GOT3 (cell line): ENCODE data around the gene SCART1.
"Not testable (repeated sequence)": the region's sequence is repeated elsewhere in the genome, so short reads cannot be mapped to it uniquely, and the experiment has no call there.

Experiments
- DNase-seq: peaks from one replicate; lab custom pipeline; 2025; ENCODE audit warnings: mixed read lengths; lab: John Stamatoyannopoulos, UW

Gene SCART1

DNA sequence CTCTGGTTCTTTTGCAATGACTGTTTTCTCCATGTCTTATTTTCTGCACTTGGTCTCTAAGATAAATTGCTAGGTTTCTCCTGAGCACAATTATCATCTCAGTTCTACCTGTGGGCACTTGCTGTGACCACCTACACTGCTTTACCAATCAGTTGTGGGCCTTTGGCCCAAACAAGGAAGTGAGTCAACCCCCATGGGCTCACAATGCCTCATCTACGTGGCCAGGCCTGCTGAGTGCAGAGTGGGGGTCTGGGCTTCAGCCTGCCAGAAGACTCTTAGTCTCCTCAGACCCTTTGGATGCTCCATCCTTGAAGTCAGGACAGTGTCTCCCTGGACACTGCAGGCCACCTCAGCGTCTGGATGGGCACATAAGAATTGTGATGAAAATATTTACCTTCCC, 20.3 kb downstream of the SCART1 start:
- no peak for DNase-seq

DNA sequence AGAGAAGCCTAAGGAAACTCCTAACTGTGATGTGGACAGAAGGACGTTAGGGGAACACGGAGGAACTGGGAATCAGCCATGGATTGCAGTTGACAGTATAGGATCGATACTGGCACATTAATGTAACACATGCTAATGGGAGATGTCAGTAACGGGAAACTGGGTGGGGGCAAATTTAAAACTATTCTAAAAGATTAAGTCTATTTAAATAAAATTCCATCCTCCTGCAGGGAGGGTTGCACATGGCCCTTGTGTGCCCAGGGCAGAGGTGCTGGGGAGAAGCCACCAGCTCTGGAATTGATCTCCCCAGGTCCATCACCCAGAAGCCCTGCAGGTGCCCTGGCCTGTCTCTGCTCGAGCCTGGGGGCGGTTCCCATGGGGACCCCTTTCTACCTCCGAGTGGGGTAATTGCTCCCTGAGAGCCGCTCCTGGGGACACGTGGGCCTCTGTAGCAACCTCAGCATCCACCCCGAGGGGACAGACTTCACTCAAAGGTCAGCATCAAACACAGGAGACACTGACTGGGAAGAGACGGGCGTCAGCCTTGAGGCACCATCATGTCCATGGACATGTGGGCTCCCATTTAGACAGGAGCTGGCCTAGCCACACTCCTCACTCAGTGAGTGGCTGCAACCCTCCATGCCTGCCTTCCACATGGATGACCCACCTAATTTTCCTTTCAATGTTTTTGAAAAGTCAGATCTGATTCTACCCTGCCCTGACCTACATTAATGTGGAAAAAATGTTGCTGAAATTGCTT, 21.1 kb downstream of the SCART1 start:
- DNase-seq, result no peak

DNA sequence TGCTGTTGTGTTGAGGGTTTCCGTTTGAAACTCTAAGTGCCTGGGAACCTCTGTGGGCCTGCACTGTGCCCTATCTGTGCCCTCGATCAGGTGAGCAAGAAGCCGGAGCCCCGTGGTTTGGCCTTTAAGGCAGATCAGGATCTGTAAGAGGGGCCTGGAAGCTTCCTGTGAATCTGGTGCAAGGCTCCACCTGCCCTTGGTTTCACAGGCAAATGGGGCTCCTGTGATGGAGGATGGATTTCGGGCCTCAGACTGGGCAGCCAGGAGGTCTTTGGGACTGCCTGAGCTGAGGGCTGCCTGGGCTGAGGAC, 21.6 kb downstream of the SCART1 start:
- DNase-seq, result no peak

DNA sequence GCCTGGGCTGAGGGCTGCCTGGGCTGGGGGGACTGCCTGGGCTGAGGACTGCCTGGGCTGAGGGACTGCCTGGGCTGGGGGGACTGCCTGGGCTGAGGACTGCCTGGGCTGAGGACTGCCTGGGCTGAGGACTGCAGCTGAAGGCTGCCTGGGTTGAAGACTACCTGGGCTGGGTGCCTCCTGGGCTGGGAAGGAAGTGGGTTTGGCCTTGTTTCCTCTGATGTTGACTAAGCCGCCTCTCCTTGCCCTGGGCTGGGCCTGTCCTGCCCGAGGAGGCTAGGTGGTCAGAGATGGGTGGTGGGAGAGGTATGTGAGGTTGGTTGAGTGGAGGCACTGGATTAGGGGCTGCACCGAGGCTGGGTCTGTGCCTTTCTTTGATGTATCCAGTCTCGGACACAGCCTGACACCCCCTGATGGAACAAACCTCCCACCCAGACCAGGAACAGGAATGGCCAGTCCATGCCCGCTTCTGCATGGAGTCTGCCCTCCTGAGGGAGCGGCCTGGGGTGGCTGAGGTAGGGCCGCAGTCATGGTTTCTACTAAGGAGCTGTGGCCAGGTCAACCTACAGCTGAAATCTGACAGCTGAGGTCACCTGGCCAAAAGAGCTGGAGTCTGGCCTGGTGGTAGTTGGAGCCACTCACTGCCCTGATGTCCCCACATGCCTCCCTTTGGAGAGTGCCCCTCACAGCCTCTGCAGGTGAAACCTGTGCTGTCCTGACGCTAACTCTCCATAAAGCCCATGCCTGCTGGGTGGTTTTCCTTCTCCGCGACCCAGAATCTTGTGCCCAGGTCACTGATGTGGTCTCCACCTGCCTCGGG, 22.3 kb downstream of the SCART1 start:
- no peak for DNase-seq

DNA sequence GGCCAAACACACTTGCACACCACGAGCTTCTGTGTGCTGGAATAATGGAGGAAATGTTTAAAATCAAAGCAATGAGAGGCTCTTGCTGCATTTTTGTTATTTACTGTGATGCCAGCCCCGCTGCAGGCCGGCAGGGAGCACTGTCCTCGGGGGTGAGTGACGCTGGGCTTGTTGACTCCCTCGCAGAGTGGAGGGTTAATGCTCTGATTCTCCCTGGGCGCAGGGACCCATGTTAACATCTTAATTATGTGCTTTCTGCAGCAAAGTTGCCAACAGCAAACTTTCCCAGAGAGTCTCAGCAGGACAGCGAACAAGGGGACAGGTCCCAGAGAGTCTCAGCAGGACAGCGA, 22.9 kb downstream of the SCART1 start:
- no peak for DNase-seq

DNA sequence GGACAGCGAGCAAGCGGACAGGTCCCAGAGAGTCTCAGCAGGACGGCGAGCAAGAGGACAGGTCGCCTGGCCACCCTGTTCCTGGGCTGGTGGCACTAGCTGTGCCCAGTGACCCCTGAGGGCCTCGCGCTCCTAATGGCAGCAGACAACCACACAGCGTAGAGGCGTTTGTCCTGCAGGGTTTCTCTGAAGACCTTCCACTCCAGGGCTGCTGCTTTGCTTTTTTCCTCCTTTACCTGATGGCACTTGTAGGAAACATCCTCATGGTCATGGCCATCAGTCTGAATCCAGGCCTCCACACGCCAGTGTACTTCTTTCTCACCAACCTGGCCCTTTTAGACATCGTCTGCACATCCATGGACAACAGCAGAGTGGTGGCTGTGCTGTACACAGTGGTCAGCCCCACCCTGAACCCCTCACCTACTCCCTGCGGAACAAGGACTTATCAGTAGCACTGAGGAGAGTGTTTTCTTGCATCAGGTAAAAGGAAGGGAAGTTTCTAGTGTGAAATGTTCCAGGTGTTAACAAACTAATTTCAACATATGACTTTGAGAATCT, 27.4 kb downstream of the SCART1 start:
- DNase-seq, result no peak

DNA sequence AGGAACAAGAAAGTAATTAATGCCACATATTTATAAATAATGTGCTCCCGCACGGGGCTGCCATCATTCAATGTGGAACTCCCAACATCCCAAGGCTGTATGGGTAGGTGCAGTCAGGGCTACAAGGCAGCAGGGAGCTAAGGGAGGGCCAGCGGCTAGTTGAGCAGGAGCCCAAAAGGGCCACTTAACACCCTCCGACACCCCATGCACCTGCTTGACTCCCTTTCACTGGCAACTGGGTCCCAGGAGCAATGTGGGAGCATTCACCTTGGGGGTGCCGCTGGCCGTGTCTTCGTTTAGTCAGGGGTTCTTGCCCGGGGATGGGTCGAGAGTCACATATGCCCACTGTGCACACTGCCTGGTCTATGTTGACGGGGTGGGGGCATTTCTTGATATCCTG, 27.9 kb downstream of the SCART1 start:
- DNase-seq, result no peak

DNA sequence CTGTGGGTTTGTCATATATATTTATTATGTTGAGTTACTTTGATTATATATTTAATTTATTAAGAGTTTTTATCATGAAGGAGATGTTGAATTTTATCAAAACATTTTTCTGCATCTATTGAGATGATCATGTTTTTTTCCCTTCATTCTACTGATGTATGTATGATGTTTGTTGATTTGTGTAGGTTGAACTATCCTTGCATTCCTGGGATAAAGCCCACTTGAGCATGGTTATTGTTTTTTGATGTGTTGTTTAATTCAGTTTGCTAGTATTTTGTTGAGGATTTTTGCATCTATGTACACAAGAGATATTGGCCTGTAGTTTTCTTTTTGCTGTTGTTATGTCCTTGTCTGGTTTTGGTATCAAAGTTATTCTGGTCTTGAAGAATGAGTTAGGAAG, 31.1 kb downstream of the SCART1 start:
- DNase-seq, result no peak

DNA sequence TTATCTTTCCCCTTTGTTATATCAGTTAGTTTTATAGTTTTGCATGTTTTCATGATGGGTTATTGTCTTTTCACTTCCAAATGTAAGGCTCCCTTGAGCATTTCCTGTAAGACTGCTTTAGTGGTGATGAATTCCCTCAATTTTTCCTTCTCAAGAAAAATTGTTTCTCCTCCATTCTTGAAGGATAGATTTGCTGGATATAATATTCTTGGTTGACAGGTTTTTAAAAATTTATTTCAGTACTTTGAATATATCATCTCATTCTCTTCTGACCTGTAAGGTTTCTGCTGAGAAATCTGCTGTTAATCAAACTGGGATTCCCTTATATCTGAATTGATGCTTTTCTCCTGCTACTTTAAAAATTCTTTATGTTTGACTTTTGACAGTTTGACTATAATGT, 33.3 kb downstream of the SCART1 start:
- DNase-seq, result no peak

DNA sequence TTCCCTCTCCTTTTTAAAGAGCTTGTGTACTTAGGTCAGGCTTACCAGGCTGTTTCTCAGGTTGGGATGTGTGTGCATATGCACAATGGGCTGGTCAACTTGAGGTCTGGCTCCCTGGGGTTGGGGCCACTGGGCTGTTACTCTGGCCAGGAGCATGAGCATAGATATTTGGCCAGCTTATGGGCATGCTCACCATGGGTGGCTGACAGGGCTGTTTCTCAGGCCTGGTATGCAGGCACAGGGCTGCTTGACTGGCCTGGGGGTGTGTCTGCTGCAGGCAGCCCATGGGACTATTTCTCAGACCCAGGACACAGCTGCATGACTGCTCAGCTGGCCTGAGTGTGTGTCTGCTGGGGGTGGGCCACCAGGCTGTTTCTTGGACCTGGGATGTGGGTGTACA, 34.6 kb downstream of the SCART1 start:
- no peak for DNase-seq

DNA sequence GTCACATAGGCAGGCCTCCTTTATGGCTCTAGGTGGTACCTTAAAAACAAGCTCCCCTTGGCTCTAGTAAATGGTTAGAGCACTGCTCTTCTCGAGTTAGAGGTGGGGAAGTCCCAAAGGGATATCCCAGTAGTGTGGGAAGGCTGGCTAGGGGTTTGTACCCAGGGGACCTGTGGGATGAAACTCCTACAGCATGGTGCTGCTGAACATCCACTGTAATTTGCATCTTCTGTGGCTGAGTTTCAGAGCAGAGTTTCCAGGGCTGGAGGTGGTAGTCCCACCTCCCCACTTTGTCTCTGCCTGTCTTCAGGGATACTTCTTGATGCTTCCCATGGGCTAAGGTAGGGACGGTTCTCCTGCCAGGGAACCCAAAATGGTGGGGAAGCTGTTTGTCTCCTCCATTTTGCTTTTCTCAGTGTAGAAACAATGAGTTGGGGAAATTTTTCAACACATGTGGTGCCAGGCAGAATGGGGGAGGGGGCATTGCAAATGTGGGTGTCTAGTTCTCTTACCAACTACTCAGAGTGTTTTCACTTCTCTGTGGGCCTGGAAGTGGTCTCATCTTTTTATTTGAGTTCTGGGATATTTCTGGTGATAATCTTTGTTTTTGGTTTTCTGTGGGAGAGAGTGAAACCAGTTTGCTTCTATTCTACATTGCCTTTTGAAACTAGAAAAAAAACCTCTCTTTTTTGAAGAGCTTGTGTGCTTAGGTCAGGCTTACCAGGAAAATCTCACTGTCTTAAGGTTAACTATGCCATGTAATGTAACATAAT, 36.3 kb downstream of the SCART1 start:
- DNase-seq, result no peak

DNA sequence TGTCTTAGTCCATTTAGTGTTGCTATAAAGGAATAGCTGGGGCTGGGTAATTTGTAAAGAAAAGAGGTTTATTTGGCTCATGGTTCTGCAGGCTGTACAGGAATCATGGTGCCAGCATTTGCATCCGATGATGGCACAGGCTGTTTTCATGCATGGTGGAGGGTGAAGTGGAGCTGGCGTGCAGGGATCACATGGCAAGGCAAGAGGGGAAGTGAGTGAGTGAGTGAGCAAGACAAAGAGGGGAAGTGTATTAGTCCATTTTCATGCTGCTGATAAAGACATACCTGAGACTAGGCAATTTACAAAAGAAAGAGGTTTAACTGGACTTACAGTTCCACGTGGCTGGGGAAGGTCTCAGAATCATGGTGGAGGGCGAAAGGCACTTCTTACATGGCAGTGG, 39.8 kb downstream of the SCART1 start:
- not testable (repeated sequence) for DNase-seq

DNA sequence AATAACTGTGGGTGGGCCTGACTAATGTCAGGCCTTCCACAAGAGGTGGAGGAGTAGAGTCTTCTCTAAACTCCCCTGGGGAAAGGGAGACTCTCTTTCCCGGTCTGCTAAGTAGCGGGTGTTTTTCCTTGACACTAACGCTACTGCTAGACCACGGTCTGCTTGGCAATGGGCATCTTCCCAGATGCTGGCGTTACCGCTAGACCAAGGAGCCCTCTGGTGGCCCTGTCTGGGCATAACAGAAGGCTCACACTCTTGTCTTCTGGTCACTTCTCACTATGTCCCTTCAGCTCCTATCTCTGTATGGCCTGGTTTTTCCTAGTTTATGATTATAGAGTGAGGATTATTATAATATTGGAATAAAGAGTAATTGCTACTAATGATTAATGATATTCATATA, 43.6 kb downstream of the SCART1 start:
- not testable (repeated sequence) for DNase-seq

DNA sequence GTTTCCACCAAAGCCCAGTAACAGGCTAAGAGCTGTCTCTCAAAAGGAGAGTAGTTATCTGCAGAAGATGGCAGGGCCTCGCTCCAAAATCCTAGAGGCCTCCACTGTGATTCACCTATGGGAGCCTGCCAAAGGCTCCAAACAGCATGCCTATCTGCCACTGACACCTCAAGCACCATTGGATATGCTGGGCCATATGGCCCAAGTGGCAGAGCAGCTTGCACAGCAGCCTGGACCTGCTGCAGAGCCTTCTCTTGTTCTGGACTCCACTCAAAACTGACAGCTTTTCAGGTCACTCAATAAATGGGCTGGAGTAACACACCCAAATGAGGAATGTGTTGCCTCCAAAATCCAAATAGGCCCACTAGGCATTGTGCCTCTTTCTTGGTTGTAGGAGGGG, 45.4 kb downstream of the SCART1 start:
- DNase-seq, result not testable (repeated sequence)

DNA sequence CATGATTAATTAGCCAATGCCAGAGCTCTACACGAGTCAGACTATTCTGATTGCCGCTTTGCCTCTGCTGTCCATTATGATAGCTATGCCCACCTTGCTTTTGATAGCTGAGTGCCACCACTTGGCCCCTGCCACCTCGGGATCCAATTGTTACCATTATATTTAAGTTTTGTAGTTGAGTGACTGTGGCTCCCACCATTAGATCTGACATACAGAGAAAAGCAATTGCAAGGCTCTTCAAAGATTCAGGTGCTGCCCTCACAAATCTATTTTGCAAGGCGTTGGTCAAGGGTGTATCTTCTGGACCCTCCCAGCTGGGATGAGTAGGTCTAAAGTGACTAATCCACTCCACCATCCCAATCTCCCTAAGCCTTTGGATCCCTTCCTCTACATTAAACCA, 47.2 kb downstream of the SCART1 start:
- not testable (repeated sequence) for DNase-seq

DNA sequence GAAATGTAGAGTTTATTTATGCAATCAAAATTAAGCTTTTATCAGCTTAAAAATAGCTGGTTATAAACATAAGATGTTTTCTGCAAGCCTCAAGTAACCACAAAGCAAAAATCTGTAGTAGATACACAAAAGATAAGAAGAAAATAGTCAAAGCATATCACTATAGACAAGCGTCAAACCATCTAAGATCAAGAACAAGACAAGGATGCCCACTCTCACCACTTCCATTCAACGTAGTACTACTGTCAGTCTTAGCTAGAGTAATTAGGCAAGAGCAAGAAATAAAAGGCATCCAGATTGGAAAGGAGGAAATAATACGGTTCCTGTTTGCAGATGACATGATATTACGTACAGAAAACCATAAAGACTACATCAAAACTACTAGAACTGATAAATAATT, 56.0 kb downstream of the SCART1 start:
- DNase-seq, result no peak

DNA sequence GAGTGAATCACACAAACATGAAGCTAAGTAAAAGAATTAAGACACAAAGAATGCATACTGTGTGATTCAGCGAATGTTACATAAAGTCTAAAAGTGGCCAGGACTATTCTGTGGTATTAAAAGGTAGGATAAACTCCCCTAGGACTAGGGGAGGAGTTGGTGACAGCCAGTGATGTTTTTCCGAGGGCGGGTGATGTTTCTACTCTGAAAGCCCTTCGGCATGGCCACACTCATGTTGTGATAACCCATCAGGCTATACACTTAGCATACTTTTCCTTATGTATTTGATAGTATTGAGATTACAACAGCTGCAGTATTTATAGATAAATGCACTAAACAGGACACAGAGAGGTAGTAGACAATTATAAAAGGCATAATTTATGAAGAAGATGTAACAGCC, 57.7 kb downstream of the SCART1 start:
- DNase-seq, result no peak

DNA sequence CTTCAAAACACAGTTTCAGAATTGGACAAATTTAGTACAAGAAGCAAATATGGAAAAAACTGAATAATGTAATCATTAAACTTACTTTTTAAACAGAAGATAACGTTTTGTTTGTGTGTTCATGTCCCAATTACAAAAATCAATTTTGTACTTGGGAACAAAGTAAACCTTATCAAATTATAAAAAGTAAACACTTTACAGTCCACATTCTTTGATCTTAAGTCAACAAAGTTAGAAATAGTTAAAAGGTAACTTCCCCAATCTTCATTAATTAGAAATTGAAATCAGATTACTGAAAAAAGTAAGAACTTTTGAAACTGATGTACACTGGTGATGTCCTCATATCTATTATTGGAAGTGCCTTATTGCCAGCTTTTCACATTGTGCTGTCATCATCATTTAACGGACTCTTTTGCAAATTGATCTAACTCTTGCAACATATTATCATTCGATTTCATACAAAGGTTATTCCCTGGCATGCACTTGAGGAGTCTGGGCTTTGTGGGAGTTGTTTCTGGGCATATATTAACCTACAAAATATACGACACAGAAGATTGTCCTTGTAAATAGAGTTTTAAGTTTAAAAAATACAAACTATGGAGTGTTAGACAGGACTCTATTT, 58.3 kb downstream of the SCART1 start:
- no peak for DNase-seq

DNA sequence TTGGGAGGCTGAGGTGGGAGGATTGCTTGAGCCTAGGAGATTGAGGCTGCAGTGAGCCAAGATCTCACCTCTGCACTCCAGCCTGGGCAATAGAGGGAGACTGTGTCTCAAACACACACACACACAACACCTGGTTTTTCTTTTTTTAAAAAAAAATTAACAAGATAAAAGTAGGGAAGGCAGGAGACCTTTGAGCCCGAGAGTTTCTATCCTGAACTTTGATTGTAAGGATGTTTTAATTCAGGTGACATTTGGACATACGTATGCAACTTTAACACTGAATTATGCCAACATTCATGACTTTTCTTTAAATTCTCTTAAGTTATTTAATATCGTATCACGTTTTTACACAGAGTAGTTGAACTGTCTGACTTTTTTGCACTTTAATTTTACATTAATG, 61.7 kb downstream of the SCART1 start:
- no peak for DNase-seq

DNA sequence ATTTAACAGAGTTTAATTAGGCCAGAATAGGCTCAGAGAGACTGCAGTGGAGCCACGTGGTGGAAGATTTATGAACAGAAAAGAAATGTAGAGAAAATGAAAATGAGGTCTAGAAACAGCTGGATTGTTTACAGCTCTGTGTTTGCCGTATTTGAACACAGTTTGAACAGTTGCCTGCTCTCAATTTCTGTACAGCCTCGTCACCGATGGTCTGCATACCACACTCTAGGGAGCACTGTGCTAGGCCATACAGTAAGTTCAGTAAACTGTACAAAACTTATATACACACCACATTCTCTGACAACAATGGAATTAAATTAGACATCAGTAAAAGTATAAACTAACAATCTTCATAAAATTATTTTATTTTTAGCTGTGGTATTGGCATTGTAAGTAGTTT, 62.3 kb downstream of the SCART1 start:
- DNase-seq, result no peak

DNA sequence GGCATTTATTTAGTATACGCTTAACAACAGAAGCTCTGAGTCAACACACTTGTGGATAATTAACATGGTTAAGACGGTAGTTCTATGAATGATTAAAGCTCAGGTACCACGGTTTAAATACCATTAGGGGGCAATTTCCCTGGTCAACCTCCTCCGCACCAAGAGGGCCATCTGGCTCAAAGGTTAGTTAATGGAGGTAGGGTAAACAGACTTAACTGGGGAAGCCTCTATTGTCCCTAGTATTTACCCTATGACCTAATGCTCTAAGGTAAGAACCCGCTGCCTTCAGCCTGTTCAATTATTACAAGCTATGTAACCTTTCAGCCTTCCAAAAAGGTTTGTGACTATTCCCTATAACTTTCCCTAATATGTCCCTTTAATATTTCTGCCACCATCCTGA, 64.8 kb downstream of the SCART1 start:
- DNase-seq, result not testable (repeated sequence)
